Sciatic nerve (tissue), 2 donors: ENCODE measurements around the gene SCMH1. TPM values are rescaled to one million over a fixed set of nuclear protein-coding genes. Genes with fewer than 3 reads are reported as not detected.

Source experiments
- ATAC-seq: fragments of 200-7000 bp; cut with Tn5 transposase; one replicate; pipeline ENCODE4 v1.9.1; 2020; ENCODE audit warnings: mild to moderate bottlenecking, moderate library complexity
- DNase-seq: peaks from one replicate; pipeline ENCODE4 v3.0.0-alpha.2; 2020; ENCODE audit warnings: low spot score
- intact Hi-C: fragments of 100-400 bp; cut with DNase I; formaldehyde crosslinking; loops from one replicate; pipeline ENCODE4 v1.14.2; 2022
- total RNA-seq: library from RNA; stranded (reverse); fragmentation: NEBNext Ultra II Directional; extraction: Animal tissue kit (Norgen Biotek cat#: 25700); gene quantifications from one replicate; pipeline ENCODE4 v1.2.1, GENCODE V29; 2021
- donor health status: DM: no; HTN: no; CAD: no.
- donor health status: DM: no; HTN: no; CAD: no.

The SCMH1 gene
- total RNA-seq, 1 donor from 2014 or later: 48.9 TPM

DNA sequence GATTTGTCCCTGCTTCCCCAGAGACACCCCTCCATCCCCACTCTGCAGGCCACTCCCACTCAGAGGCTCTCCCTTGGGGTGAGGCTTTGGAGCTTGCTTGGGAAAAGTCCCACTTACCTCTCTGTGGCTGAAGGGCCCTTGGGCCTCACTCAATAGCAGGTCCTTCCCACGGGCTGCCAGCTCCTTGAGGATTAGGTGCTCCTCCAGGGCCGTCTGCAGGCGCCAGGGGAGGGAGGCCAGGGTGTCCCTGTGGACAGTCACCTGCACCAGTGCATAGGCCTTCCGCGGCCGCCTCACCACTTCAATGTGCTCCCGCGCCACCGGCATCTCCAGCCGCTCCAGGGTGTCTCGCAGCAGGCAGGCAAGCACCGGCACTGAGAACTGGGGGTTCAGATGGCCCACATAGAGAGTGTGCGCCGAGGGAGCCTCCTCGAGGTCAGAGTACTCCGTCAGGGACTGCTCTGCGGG lies 222.0 kb downstream of the SCMH1 start:
- intact Hi-C loops: no loop called here
- DNase-seq (no peak), ATAC-seq (no peak)

- no peak for DNase-seq
- intact Hi-C loops: no loop called here
- no peak for ATAC-seq
These were observed 222.8 kb downstream of the SCMH1 start for GRCh38 chr1:41019353-41019745.

DNA sequence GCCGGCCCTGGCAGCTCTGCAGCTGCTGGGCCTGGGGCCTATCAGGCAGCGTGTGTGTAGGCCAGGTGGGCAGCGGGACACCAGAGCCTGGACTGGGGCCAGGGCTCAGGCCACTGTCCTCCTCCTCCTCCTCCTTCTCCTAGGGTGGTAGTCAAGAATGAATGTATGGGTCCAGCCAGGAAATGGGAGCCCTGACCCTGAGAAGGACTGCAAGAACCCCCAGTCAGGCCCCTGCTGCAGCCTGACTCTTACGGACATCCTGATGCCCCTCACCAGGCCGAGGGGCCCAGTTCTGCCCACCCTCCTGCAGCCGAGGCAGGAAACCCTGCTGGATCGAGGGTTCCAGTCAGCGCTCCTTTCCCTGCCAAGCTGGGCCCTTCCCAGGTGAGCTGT lies 224.1 kb downstream of the SCMH1 start:
- ATAC-seq: no peak
- intact Hi-C loops: no loop called here
- no peak for DNase-seq

- no peak for ATAC-seq
- no peak for DNase-seq
- intact Hi-C loops: no loop called here
These were observed 224.7 kb downstream of the SCMH1 start for GRCh38 chr1:41017141-41018017.

DNA sequence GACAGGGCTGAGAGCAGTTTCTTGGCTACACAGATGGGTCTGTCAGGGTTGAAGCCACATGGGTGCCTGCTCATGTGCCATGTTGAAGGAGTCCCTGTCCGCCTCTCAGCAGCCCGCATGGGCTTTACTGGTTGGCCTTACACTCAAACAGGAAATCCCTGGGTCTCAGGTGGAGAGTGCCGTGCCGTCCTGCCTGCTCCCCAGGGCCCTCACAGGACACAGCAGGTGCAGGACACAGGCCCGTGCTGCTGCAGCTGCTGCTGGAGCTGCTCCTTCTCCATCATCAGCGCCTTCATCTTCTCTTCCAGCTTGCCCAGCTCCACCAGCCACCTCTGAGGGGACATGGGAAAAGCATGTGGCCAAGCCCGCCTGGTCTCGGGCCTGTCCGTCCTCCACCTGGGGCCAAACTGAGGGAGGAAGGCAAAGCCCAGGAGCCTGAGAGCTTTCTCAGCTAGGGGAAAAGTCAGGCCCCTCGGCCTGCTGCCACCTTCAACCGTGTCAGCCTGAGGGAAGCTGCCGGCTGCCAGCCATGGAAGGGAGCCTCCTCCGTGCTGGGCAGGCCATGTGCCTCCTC lies 226.1 kb downstream of the SCMH1 start:
- DNase-seq: no peak
- intact Hi-C loops: no loop called here
- no peak for ATAC-seq

DNA sequence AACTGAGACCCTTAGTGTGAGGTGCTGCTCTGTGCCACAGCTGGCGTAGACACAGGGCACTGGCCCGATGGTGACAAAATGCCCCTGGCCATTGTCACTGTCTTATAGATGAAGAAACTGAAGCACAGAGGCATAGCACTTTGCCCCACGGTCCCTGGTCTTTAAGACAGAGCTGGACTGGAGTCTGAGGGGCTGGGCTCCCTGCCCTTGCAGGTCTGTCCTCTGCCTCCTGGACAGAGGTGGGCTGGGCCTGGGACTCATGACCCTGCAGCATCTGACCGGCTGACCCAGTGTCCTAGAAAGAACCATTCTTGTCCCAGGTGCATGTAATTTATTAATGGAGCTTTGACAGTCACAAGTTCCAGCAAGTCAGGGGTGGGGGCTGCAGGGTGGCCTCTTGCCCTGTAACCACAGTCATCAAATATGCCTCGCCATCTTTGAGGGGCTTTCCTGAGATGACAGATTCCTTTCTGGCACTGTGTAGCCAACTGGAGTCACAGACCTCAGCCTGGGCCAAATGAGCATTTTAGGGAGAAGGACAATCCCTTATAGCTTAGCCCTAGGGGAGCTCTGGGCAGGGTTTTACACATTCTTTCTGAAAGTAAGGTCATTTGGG lies 226.7 kb downstream of the SCMH1 start:
- intact Hi-C loops: no loop called here
- DNase-seq (no peak), ATAC-seq (no peak)

GRCh38 chr1:41014871-41015270 lies 227.2 kb downstream of the SCMH1 start:
- ATAC-seq (no peak), DNase-seq (no peak)
- intact Hi-C loops: no loop called here

DNA sequence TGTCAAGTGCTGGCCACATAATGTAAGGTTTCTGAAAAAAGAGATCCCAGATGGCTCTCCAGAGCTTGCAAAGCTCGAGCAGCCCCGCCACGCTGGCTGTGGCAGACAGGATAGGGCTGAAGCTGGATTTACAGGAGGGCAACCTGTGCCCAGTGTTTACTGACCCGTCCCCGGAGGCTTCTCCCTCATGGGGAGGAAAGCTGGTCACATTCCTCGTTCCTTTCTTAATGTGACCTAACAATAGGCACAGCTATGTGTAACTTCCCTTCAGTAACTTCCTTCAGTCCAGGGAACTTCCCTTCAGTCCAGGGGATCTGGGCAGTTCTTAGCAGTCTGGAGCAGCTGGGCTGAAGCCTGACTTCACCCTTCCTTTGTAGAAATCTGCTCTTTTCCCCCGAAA lies 228.3 kb downstream of the SCMH1 start:
- intact Hi-C loops: no loop called here
- ATAC-seq (peak; percentile 52), DNase-seq (no peak)

GRCh38 chr1:41013024-41013423 lies 229.1 kb downstream of the SCMH1 start:
- intact Hi-C loops: no loop called here
- ATAC-seq (no peak), DNase-seq (no peak)

DNA sequence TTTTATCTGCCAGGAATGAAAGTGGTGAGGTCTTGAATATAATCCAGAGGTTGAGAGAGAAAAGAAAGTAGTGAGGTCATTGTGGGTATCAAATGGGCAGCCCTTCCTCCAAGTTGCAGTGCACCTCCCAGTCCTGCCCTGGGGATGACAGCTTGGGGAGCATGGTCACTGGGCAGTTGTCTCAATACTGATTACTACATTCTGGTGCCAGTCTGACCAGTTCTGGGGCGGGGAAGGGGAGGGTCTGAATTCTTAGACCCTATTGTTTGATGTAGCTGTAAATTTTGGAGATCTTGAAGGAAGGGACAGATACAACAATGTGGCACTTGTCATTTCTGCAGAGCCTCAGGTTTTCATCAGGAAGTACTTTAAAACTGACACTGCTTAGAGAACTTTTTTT lies 231.8 kb downstream of the SCMH1 start:
- intact Hi-C loops: no loop called here
- no peak for DNase-seq
- ATAC-seq: no peak

DNA sequence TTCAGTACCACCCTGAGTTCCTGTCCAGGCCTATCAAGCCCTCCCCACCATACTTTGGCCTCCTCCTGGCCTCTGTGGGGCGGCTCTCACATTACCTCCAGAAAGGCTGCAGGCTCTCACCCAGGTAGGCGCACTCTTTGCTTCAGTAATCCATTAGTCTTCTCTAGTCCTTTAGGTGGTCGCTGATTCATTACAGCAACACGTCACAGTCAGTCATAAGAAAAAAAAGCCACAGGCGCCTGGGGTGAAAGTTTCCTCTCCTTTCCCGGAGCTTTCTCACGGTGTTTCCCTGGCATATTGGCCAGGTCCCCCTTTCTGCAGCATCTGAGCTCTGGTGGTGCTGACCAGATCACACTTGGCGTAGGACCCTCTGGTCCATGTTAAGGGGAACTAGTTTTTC lies 232.6 kb downstream of the SCMH1 start:
- no peak for DNase-seq
- intact Hi-C loops: no loop called here
- ATAC-seq: no peak

- ATAC-seq (no peak), DNase-seq (no peak)
- intact Hi-C loops: no loop called here
These were observed 234.9 kb downstream of the SCMH1 start for GRCh38 chr1:41006942-41007865.

DNA sequence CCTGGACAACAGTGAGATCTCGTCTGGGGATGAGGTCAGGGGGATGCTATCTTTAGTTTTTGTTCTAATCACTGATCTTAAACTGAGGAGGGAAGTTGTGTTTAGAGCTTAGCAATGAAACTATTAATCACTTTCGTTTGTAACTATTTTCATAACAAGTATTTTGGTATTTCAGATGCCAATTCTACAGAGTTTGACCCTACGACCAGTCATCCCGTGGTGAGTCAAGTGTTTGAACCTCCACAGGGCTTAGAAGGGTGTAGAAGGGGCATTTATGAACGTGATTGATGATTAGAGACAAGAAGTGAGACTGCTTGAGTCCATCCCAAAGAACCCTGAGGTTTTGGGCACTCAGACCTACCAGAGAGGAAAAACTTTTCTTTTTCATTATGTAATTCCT lies 236.2 kb downstream of the SCMH1 start:
- intact Hi-C loops: no loop called here
- DNase-seq (no peak), ATAC-seq (no peak)

GRCh38 chr1:41003640-41004220 lies 238.4 kb downstream of the SCMH1 start:
- ATAC-seq: peak; percentile 99
- peak; percentile 95 for DNase-seq
- intact Hi-C loops: no loop called here

GRCh38 chr1:41003127-41003639 lies 238.9 kb downstream of the SCMH1 start:
- peak; percentile 20 for ATAC-seq
- intact Hi-C loops: no loop called here
- no peak for DNase-seq

DNA sequence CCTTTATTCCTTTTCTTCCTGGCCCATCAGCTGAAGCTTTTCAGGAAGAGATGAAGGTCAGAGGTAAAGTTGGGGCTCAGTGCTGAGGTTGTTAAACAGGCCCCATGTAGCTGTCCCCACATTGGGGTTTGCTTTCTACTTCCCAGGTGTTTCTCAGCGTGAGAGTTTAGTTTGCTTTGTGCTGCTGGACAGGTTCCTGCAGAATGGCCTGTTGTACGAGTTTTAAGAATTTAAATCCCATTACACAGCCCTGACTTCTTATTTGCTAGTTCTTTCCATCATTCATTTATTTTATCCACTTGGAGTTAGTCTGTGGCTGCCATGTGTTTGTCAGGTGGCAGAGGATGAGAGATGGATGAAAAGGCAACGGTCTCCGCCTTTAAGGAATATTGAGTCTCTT lies 243.4 kb downstream of the SCMH1 start:
- ATAC-seq (no peak), DNase-seq (no peak)
- intact Hi-C loops: no loop called here

DNA sequence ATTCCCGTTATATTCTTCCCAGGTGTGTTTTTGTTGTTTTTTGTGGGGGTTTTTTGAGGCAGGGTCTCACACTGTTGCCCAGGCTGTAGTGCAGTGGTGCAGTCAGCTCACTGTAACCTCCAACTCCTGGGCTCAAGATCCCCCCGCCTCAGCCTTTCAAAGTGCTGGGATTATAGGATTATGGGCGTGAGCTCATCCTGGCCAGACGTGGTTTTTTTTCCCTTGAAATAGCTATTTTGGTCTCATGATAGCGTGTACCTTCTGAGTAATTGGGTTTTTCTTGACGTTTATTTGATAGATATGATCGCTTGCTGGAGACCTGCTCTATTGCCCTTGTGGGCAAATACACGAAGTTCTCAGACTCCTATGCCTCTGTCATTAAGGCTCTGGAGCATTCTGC lies 245.0 kb downstream of the SCMH1 start:
- ATAC-seq (no peak), DNase-seq (no peak)
- intact Hi-C loops: no loop called here

DNA sequence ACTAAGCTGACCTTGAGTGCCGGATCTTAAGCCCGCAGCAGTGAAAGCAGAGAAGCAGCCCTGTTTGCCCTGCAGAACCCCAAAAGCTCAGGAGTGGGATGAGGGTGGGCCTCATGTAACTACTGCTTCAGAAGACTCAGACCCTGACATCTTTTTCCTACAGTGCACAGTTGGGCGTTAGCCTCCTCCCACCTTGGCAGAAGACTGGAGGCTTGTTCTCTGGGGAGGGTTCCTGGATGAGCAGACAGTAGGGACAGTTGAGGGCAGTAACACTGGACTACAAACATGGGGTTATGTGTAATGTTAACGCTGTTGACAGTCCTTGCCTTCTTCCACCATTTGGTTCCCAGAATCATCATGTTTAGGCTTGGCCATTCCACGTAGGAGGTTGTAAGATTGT lies 253.0 kb downstream of the SCMH1 start:
- ATAC-seq (no peak), DNase-seq (no peak)
- intact Hi-C loops: no loop called here

GRCh38 chr1:40988280-40988679 lies 253.8 kb downstream of the SCMH1 start:
- intact Hi-C loops: no loop called here
- no peak for DNase-seq
- no peak for ATAC-seq
